CD4-positive, alpha-beta T cell treated with Interleukin-1 beta for 1 hour (primary cell): ENCODE results near the gene RNF141.

Source experiments
- DNase-seq, 2 donors: peaks; one replicate each; pipeline ENCODE4 v3.0.0-alpha.2; 2020 to 2022

RNF141 gene

GRCh38 chr11:10522276-10522675, 18.7 kb downstream of the RNF141 start:
- DNase-seq: no peak

- DNase-seq: no peak
Observed at GRCh38 chr11:10520562-10520961, 20.4 kb downstream of the RNF141 start.

- no peak for DNase-seq
Observed at GRCh38 chr11:10519630-10520029, 21.4 kb downstream of the RNF141 start.

- DNase-seq: no peak
Observed at GRCh38 chr11:10518891-10519290, 22.1 kb downstream of the RNF141 start.

- DNase-seq: no peak
Observed at GRCh38 chr11:10518123-10518522, 22.9 kb downstream of the RNF141 start.

- no peak for DNase-seq
Observed at GRCh38 chr11:10515418-10515817, 25.6 kb downstream of the RNF141 start.

GRCh38 chr11:10514709-10515108, 26.3 kb downstream of the RNF141 start:
- no peak for DNase-seq

- no peak for DNase-seq
Observed at GRCh38 chr11:10514202-10514601, 26.8 kb downstream of the RNF141 start.

- DNase-seq: no peak
Observed at GRCh38 chr11:10511181-10511621, 29.8 kb downstream of the RNF141 start.

- no peak for DNase-seq
Observed at GRCh38 chr11:10506008-10506370, 35.0 kb downstream of the RNF141 start.

- no peak for DNase-seq
Observed at GRCh38 chr11:10505278-10506007, 35.5 kb downstream of the RNF141 start.

GRCh38 chr11:10504490-10504889, 36.5 kb downstream of the RNF141 start:
- no peak for DNase-seq

GRCh38 chr11:10503777-10504480, 37.1 kb downstream of the RNF141 start:
- DNase-seq: no peak

- peak in 1 of 2 donors; percentile 49 for DNase-seq
Observed at GRCh38 chr11:10503221-10503620, 37.8 kb downstream of the RNF141 start.

GRCh38 chr11:10502770-10503169, 38.2 kb downstream of the RNF141 start:
- peak in 1 of 2 donors; percentile 48 for DNase-seq

GRCh38 chr11:10502065-10502680, 38.8 kb downstream of the RNF141 start:
- no peak for DNase-seq

GRCh38 chr11:10500757-10501684, 40.0 kb downstream of the RNF141 start:
- DNase-seq: no peak

GRCh38 chr11:10499874-10500601, 40.9 kb downstream of the RNF141 start:
- DNase-seq: no peak

- no peak for DNase-seq
Observed at GRCh38 chr11:10499452-10499851, 41.5 kb downstream of the RNF141 start.

- DNase-seq: no peak
Observed at GRCh38 chr11:10498426-10499250, 42.3 kb downstream of the RNF141 start.

GRCh38 chr11:10498022-10498400, 43.0 kb downstream of the RNF141 start:
- no peak for DNase-seq
